HG03439 (cell line): Measurements from ENCODE around the gene FAAP24.
"Not testable (repeated sequence)": the region's sequence is repeated elsewhere in the genome, so short reads cannot be mapped to it uniquely, and the experiment has no call there.

Experiments used
- ATAC-seq: cut with Tn5 transposase; IDR thresholded peaks from one replicate; pipeline ENCODE4 v1.9.1; 2021; ENCODE audit warnings: mild to moderate bottlenecking, moderate library complexity; ENCODE audit not compliant: unreplicated experiment

Gene FAAP24

DNA sequence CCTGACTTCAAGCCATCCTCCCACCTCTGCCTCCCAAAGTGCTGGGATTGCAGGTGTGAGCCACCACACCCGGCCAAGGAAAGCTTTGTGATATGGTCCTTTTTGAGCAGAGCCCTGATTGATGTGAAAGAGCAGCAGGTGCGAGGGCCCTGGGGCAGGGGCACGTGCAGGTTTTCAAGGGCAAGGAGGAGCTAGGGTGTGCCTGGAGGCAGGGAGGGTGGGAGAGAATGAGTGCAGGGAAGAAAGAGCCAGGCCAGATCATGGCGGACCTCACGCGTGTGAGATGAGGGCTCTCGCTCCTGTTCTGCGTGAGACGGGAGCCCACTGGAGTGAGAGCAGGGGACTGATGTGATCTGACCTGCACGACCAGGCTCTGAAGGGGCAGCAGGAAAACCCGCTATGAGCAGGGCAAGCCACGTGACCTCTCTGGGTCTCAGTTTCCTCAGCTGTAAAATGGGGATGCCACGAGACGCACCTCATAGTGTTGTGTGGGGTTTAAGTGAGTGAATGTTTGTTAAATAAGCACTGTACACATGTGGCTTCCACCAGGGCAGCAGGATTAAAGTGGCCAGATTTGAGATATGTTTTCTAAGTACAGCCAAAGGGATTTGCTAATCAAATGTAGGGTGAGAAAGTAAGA is 25.8 kb downstream of the FAAP24 start:
- no peak for ATAC-seq

DNA sequence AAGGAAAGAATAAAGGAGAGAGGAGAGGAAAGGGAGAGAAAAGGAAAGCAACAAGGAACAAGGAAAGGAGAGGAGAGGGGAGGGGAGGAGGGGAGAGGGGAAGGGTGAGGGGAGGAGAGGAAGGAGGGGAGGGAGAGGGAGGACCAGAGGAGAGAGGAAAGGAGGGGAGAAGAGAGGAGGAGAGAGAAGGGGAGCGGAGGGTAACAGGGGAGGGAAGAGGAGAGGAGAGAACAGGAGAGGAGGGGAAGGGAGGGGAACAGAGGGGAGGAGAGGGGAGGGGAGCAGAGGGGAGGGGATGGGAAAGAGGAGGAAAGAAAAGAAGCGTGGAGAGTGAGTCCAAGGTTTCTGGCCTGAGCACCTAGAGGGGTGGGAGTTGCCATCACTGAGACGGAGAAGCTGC is 26.7 kb downstream of the FAAP24 start:
- no peak for ATAC-seq

DNA sequence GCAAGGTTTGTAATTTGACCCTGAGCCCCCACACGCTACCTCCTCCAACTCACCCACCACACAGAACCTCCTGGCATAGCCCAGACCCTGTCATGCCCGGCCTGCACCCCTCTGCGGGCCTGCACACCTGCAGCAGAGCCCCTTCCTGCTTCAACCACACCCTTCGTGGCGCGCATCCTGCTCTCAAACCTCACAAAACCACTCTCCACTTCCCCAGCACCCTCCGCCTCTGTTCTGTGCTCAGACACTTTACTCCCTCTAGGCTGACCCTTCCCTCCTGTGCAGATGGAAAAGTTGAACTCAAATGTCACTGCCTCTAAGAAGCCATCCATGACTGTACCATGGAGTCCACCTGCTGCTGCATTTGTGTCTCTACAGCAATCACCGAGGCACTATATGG is 28.5 kb downstream of the FAAP24 start:
- no peak for ATAC-seq

DNA sequence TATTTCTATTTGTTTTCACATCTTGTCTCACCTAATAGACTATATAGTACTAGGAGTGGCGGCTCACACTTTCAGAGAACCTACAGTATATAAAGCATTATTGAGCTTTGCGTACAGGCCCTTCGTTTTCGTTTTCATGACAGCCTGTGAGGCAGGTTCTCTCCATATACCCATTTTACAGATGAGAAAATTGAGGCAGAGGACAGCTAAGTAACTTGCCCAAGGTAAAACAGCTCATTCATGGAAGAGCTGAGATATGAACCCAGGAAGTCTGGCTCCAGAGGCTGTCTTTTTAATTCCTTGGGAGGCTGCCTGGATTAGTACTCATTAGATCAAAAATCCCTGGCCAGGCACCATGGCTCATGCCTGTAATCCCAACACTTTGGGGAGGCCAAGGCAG is 28.9 kb downstream of the FAAP24 start:
- no peak for ATAC-seq

DNA sequence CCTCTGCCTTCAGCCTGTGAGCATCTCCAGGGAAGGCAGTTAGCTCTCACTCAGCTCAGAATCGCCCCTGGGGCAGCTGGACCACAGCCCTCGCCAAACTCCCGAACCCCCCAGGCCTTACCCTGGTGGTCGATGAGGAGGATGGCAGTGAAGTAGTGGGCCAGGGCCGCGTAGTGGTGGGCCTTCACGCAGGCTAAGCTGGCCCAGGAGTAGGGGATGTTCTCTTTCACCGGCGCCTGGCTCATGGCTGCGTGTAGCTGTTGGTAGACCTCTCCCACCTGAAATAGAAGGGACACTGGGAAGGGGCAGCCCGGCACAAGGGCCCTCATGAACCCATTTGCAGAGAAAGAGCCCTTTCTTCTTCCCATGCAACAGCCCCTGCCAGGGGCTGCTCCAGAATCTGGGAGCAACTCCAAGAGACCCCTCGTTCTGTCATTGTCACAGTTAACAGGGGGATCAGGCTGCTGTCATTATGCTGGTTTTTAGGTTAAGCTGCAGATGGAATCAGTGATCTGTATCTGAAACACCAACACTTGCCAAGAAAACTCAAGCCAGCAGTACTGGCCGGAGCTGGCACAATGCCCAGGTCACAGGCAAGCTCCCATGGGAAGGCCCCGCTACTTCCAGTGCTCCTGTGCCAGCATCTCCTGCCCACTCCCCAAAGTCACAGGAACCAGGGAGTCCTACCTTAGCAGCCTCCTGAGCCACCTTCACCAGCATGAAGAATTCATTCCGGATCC is 30.3 kb downstream of the FAAP24 start:
- ATAC-seq: not testable (repeated sequence)

DNA sequence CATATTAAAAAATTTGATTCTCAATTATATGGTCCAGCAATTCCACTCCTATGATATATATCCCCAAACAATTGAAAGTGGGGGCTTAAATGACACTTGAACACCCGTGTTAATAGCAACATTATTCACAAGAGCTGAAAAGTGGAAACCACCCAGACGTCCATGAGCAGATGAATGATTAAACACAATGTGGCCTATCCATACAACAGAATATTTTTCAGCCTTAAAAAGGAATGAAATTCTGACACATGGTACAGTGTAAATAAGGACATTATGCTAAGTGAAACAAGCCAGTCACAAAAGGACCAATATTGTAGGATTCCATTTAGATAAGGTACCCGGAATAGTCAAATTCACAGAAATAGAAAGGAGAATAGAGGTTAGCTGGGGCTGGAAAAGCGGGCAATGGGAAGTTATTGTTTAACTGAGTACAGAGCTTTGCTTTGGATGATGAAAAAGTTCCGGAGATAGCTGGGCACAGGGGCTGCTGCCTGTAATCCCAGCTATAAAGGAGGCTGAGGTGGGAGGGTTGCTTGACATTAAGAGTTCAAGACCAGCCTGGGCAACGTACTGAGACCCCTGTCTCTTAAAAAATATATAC is 31.5 kb downstream of the FAAP24 start:
- ATAC-seq: not testable (repeated sequence)

DNA sequence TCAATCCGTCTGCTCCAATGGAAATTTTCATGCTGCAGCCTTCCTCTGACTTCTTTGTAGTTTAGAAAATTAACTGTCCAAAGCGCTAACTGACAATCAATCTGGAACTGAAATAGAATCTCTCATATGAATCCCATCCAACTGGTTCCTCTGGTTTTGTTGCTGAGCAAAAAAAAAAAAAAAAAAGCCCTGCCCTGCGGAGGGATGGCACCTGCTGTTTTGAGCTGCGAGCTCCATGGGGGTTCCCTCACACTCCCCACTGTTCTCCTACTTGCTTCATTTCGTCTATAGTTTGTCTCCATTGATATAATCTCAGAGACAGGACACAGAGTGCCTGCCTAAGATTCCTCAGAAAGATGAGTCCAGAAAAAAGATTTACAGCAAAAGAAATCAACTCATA is 33.4 kb downstream of the FAAP24 start:
- no peak for ATAC-seq

DNA sequence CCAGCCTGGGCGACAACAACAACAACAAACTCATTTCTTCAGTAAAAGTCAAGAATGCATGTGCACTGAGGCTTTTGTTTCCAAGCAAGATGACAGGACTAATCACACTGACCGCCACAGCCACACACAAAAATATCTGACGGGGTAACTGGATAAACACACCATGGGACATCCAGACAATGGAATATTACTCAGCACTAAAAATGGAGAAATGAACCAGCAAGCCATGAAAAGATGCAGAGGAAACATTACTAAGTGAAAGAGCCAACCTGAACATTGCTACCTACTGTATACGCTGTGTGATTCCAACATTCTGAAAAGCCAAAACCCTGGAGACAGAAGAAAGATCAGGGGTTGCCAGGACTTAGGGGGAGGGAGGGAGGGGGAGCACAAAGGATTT is 36.7 kb downstream of the FAAP24 start:
- ATAC-seq: no peak

DNA sequence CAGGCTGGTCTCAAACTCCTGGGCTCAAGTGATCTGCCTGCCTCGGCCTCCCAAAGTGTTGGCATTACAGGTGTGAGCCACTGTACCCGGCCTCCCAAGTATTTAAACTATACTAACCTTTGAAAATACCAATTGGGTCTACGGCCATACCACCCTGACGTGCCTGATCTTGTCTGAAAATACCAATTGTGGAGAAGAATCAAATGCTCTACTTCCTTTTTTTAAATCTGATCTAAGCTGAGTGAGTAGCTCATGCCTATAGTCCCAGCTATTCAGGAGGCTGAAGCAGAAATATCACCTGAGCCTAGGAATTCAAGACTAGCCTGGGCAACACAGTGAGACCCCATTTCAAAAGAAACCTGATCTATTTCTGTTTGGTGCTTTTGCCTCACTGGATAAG is 38.8 kb downstream of the FAAP24 start:
- ATAC-seq: not testable (repeated sequence)

DNA sequence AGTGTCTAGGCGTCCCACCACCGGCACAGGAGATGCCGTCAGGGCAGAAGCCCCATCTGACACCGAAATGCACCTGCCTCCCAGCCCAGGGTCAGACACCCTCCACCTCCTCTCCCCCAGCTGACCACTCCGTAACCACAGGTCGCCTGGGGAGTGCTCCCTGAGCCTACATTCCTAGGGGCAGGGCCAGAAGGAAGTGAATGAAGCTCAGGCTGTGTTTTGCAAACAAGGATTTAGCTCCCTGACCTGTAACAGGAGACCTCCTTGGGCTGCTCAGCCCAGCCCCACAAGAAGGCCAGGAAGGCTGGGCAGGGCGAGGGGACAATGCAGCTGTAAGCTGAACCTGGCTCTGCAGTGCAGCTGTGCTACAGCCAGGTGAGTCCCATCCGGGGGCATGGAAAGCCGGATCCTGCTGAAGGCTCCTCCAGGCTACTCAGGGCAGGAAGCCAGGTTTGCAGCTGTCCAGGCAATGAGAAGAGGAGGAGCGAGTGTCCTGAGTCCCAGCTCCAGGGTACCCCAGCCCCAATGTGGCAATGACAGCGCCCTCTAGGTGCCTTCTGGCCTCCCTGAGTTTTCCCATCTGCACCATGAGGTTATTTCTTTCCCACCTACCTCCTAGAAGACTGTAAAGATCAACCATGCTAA is 50.6 kb downstream of the FAAP24 start:
- no peak for ATAC-seq

DNA sequence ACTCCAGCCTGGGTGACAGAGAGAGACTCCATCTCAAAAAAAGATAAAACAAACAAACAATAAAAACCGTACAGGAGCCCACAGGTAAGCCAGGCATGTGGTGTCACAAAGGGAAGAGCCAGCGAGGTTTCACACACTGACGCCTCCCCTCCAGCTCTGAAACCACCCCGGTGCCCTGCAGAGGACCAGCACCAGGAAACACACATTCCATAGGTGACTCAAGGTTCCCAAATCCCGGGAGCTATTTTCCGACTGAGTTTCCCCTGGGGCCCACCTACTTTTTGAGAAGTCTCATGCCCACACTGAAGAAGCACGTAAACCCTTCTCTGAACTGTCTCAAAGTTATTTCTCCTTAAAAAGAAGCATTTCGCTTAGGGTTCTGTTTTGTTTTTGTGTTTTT is 52.4 kb downstream of the FAAP24 start:
- no peak for ATAC-seq

DNA sequence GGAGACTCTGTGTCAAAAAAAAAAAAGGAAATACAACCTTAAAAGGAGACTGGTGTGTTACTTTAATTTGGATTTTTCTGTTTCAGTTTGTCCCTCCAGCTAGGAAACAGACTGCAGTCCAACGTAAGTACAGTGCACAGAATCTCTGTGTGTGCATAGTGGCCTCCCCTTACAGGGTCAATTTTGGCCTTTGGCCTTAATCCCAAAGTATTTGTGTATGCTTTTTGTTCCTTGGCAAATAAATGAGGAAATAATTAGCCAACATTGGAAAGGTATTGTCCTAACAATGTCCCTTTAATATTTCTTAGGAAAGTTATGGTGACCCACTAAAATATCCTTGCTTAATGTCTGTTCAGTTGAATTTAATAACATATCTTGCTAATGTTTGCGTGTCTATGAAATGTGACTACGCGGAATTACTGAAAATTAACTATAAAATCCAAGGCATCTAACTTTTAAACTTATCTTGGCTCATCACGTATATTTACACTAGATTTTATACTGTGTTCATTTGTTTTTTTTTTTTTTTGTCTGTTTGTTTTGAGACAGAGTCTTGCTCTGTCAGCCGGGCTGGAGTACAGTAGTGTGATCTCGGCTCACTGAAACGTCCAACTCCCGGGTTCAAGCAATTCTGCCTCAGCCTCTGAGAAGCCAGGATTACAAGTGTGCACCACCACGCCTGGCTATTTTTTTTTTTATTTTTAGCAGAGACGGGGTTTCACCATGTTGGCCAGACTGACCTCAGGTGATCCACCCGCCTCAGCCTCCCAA is 53.6 kb downstream of the FAAP24 start:
- not testable (repeated sequence) for ATAC-seq

DNA sequence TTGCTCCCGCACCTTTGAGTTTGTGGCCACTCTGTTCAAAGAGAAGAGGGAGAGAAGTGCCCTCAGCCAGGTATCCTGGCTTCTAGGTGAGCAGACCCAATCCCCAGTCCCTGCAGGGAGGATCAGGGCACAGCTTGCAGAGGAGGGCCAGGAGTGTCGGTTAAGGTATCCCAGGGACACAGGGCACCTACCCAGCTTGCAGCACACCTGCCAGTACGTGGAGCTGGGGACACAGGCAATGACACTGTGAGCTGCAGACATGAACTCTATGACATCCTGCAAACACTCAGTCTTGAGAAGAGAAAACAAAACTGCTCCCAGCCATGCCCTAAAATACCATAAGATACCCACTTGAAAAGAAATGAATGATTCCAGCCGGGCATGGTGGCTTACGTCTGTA is 54.6 kb downstream of the FAAP24 start:
- ATAC-seq: not testable (repeated sequence)
